H9 (cell line): Measurements from ENCODE around the gene TBC1D1. TPM values are rescaled to one million over a fixed set of nuclear protein-coding genes. Genes with fewer than 3 reads are reported as not detected.

Experiments
- DNase-seq: peaks from one replicate; pipeline ENCODE4 v3.0.0-alpha.2; 2017
- H2AFZ ChIP-seq: one replicate; pipeline ENCODE4 v1.6.1; 2013; ENCODE audit warnings: mild to moderate bottlenecking, low read length, control low read depth, moderate library complexity
- H2AK5ac ChIP-seq: 2 replicates; pipeline ENCODE4 v1.6.1; 2013; ENCODE audit warnings: low read length, control low read depth, mixed read lengths; ENCODE audit not compliant: insufficient read length
- H2BK120ac ChIP-seq: one replicate; pipeline ENCODE4 v1.6.1; 2013; ENCODE audit warnings: low read depth, mild to moderate bottlenecking, low read length, control low read depth, inconsistent platforms; ENCODE audit not compliant: poor library complexity, severe bottlenecking
- H2BK12ac ChIP-seq: 2 replicates; pipeline ENCODE4 v1.6.1; 2013; ENCODE audit warnings: low read length, control low read depth, mixed read lengths, low read depth; ENCODE audit not compliant: insufficient read length
- H2BK15ac ChIP-seq: 2 replicates; pipeline ENCODE4 v1.6.1; 2013; ENCODE audit warnings: low read depth, low read length, control low read depth
- H2BK20ac ChIP-seq: one replicate; pipeline ENCODE4 v1.6.1; 2013; ENCODE audit warnings: low read depth, mild to moderate bottlenecking, low read length, control low read depth, inconsistent platforms; ENCODE audit not compliant: poor library complexity, severe bottlenecking
- H2BK5ac ChIP-seq: 2 replicates; pipeline ENCODE4 v1.6.1; 2013; ENCODE audit warnings: low read length, control low read depth, mixed read lengths; ENCODE audit not compliant: insufficient read length
- H3K14ac ChIP-seq: 2 replicates; pipeline ENCODE4 v1.6.1; 2013; ENCODE audit warnings: low read length, control low read depth; ENCODE audit not compliant: insufficient read depth
- H3K18ac ChIP-seq: 2 replicates; pipeline ENCODE4 v1.6.1; 2013; ENCODE audit warnings: low read depth, mild to moderate bottlenecking, mixed read lengths, low read length, control low read depth; ENCODE audit not compliant: insufficient read length
- H3K23ac ChIP-seq: 2 replicates; pipeline ENCODE4 v1.6.1; 2013; ENCODE audit warnings: low read length, control low read depth, mixed read lengths, low read depth; ENCODE audit not compliant: insufficient read length
- H3K23me2 ChIP-seq: 2 replicates; pipeline ENCODE4 v1.6.1; 2013; ENCODE audit warnings: low read depth, mild to moderate bottlenecking, mixed read lengths, low read length, control low read depth; ENCODE audit not compliant: insufficient read length, poor library complexity, severe bottlenecking
- H3K27ac ChIP-seq: 2 replicates; pipeline ENCODE4 v1.5.1; 2013; ENCODE audit warnings: low read length, control low read depth, mixed read lengths, low read depth; ENCODE audit not compliant: insufficient read length
- H3K27me3 ChIP-seq: 2 replicates; pipeline ENCODE4 v1.6.1; 2013; ENCODE audit warnings: low read length, control low read depth, inconsistent platforms; ENCODE audit not compliant: insufficient read depth
- H3K4ac ChIP-seq: 2 replicates; pipeline ENCODE4 v1.6.1; 2013; ENCODE audit warnings: low read depth, mild to moderate bottlenecking, control low read depth, inconsistent platforms, low read length, moderate library complexity
- H3K4me1 ChIP-seq: 2 replicates; pipeline ENCODE4 v1.6.1; 2013; ENCODE audit warnings: low read length, control low read depth, inconsistent platforms; ENCODE audit not compliant: insufficient read depth
- H3K4me2 ChIP-seq: 2 replicates; pipeline ENCODE4 v1.6.1; 2013; ENCODE audit warnings: low read length, control low read depth, mixed read lengths; ENCODE audit not compliant: insufficient read length, insufficient read depth
- H3K56ac ChIP-seq: 2 replicates; pipeline ENCODE4 v1.6.1; 2013; ENCODE audit warnings: low read depth, mild to moderate bottlenecking, mixed read lengths, low read length, control low read depth; ENCODE audit not compliant: insufficient read length
- H3K79me1 ChIP-seq: 2 replicates; pipeline ENCODE4 v1.6.1; 2013; ENCODE audit warnings: low read depth, mild to moderate bottlenecking, moderate library complexity, low read length, control low read depth, inconsistent platforms; ENCODE audit not compliant: insufficient read depth, poor library complexity, severe bottlenecking
- H3K79me2 ChIP-seq: 2 replicates; pipeline ENCODE4 v1.6.1; 2013; ENCODE audit warnings: low read length, control low read depth, inconsistent platforms; ENCODE audit not compliant: insufficient read depth
- H3K9ac ChIP-seq: 2 replicates; pipeline ENCODE4 v1.6.1; 2013; ENCODE audit warnings: low read length, control low read depth, mixed read lengths; ENCODE audit not compliant: insufficient read length; ENCODE audit errors: extremely low read depth
- H3K9me3 ChIP-seq: one replicate; pipeline ENCODE4 v1.6.1; 2013; ENCODE audit warnings: low read depth, low read length, inconsistent platforms; ENCODE audit not compliant: control insufficient read depth
- H3T11ph ChIP-seq: one replicate; pipeline ENCODE4 v1.6.1; 2013; ENCODE audit warnings: mild to moderate bottlenecking, low read length, control low read depth, inconsistent platforms
- H4K20me1 ChIP-seq: one replicate; pipeline ENCODE4 v1.6.1; 2013; ENCODE audit not compliant: control insufficient read depth, insufficient read length, insufficient read depth
- H4K5ac ChIP-seq: 2 replicates; pipeline ENCODE4 v1.6.1; 2013; ENCODE audit warnings: low read depth, mild to moderate bottlenecking, mixed read lengths, low read length, control low read depth; ENCODE audit not compliant: insufficient read length
- H4K8ac ChIP-seq: replicated peaks from 2 replicates; pipeline ENCODE4 v1.6.1; 2013; ENCODE audit warnings: low read length, control low read depth, mixed read lengths, low read depth; ENCODE audit not compliant: insufficient read length
- H4K91ac ChIP-seq: 2 replicates; pipeline ENCODE4 v1.6.1; 2013; ENCODE audit warnings: low read depth, mild to moderate bottlenecking, moderate library complexity, mixed read lengths, low read length, control low read depth; ENCODE audit not compliant: insufficient read length
- H3K27ac Mint-ChIP-seq, 3 experiments: 2 replicates in 2 of 3; 3 replicates in 1 of 3; pipeline ENCODE4 v1.8.0; 2020 to 2021; ENCODE audit warnings: mixed read lengths in 3 of 3, mild to moderate bottlenecking in 1 of 3, moderate library complexity in 1 of 3
- H3K27me3 Mint-ChIP-seq: 2 replicates; pipeline ENCODE4 v1.8.0; 2021; ENCODE audit warnings: low read depth, mild to moderate bottlenecking, moderate library complexity, mixed read lengths
- H3K36me3 Mint-ChIP-seq, 3 experiments: 2 replicates in 2 of 3; 3 replicates in 1 of 3; pipeline ENCODE4 v1.8.0; 2020 to 2021; ENCODE audit warnings: low read depth in 3 of 3, mixed read lengths in 3 of 3; ENCODE audit not compliant: insufficient read depth in 1 of 3
- H3K4me1 Mint-ChIP-seq, 2 experiments: 2 replicates each; pipeline ENCODE4 v1.8.0; 2020; ENCODE audit warnings: mixed read lengths in 2 of 2
- H3K4me3 Mint-ChIP-seq, 2 experiments: 2 replicates in 1 of 2; 3 replicates in 1 of 2; pipeline ENCODE4 v1.8.0; 2020 to 2021; ENCODE audit warnings: mild to moderate bottlenecking in 2 of 2, mixed read lengths in 2 of 2, moderate library complexity in 1 of 2
- H3K9me3 Mint-ChIP-seq, 2 experiments: 2 replicates in 1 of 2; 3 replicates in 1 of 2; pipeline ENCODE4 v1.8.0; 2020; ENCODE audit warnings: mild to moderate bottlenecking in 2 of 2, mixed read lengths in 2 of 2, moderate library complexity in 1 of 2
- CTCF ChIP-seq: fragments of 200-600 bp; sonication (generic); conservative IDR thresholded peaks from 3 replicates; pipeline ENCODE4 v1.8.0; 2021; ENCODE audit warnings: antibody characterized with exemption, mild to moderate bottlenecking
- WGBS: extraction: QIAGEN DNeasy Blood & Tissue Kit; methylation state at CpG from one replicate; pipeline ENCODE4 v1.1.7; 2013; ENCODE audit warnings: missing lambda C conversion rate, low lambda C conversion rate, mixed read lengths; ENCODE audit not compliant: insufficient read length; ENCODE audit errors: extremely low coverage; 5-methylcytosine and 5-hydroxymethylcytosine counted together
- total RNA-seq: library from RNA; stranded (reverse); gene quantifications from 2 replicates; pipeline ENCODE4 v1.2.1, GENCODE V29; 2021

The TBC1D1 gene
- total RNA-seq, 1 experiment from 2014 or later, result 109 TPM

GRCh38 chr4:37902212-37902611, 11.3 kb downstream of the TBC1D1 start:
- TF ChIP-seq CTCF, result no peak

More at GRCh38 chr4:37902212-37902611, 11.3 kb downstream of the TBC1D1 start:
- Mint-ChIP-seq H3K9me3 (no peaks in the 10 kb centered on the region), H3K4me3 (no peak overlapping the region), H3K27me3 (peaks cover 2% of the 10 kb centered on the region), H3K4me1 (peaks cover 19% of the 10 kb centered on the region in 2 experiments), H3K36me3 (peaks cover 0 to 10% (median 2%) of the 10 kb centered on the region in 3 experiments; a peak in 4 of 7 replicates), H3K27ac (no peak overlapping the region)
- Histone ChIP-seq H3K79me1 (no peaks in the 10 kb centered on the region), H2BK20ac (no peak overlapping the region), H2AFZ (no peak overlapping the region), H4K20me1 (no peaks in the 10 kb centered on the region), H3K23me2 (no peaks in the 10 kb centered on the region), H3K9me3 (no peaks in the 10 kb centered on the region), H3K14ac (no peak overlapping the region; the same call in 1 of the 2 replicates), H2BK5ac (no peak overlapping the region), H4K91ac (no peak overlapping the region), H2BK15ac (no peak overlapping the region), H3K56ac (no peak overlapping the region), H2BK12ac (no peak overlapping the region), H3K18ac (no peak overlapping the region), H4K8ac (no peak overlapping the region), H3K27ac (no peak overlapping the region), H3K27me3 (no peaks in the 10 kb centered on the region), H3K9ac (no peak overlapping the region), H3K4me2 (no peak overlapping the region), H3K79me2 (no peaks in the 10 kb centered on the region), H3K23ac (no peak overlapping the region), H3K4me1 (peaks cover 6% of the 10 kb centered on the region; the same call in 1 of the 2 replicates), H2AK5ac (no peak overlapping the region), H4K5ac (no peak overlapping the region), H3K4ac (no peak overlapping the region), H3T11ph (no peak overlapping the region), H2BK120ac (no peak overlapping the region)
- no peak for DNase-seq
- no CpG with 5 or more reads among the region's 7 CpGs for WGBS
